Measurements from ENCODE around the gene HOOK2. TPM values are rescaled to one million over a fixed set of nuclear protein-coding genes. Genes with fewer than 3 reads are reported as not detected.
"Not testable (repeated sequence)": the region's sequence is repeated elsewhere in the genome, so short reads cannot be mapped to it uniquely, and the experiment has no call there.

Gene HOOK2
- total and polyA plus RNA-seq, 5 donors: 9.3 to 22.9 (median 17.2) TPM

- H3K27me3 ChIP-seq (ENCODE audit: control insufficient read depth, insufficient read depth); DNase-seq; H3K9me3 ChIP-seq (ENCODE audit: control insufficient read depth, low read length); H3K4me3 ChIP-seq (ENCODE audit: low read length); H3K4me1 ChIP-seq (ENCODE audit: control insufficient read depth, insufficient read depth, low read length); ATAC-seq; H3K27ac ChIP-seq (ENCODE audit: low read length); intact Hi-C loops (cut with DNase I): not testable (repeated sequence)
- 87% methylated on average over 10 of the region's 10 CpGs for WGBS
Observed at GRCh38 chr19:12725612-12726011, 49.7 kb downstream of the HOOK2 start.

- intact Hi-C loops (cut with DNase I): no loop called here
- 4% methylated on average over 28 of the region's 28 CpGs for whole genome bisulfite sequencing
- ATAC-seq (peak; percentile 56 to 58), DNase-seq (peak; percentile 64 to 81 (median 78))
- no peaks in the 10 kb centered on the region for H3K27me3 ChIP-seq (ENCODE audit: control insufficient read depth, insufficient read depth)
- no peaks in the 10 kb centered on the region for H3K4me1 ChIP-seq (ENCODE audit: control insufficient read depth, insufficient read depth, low read length)
- no peaks in the 10 kb centered on the region for H3K9me3 ChIP-seq (ENCODE audit: control insufficient read depth, low read length)
- H3K4me3 ChIP-seq (ENCODE audit: low read length): peak within 1 kb of the TSS; percentile 51
- H3K27ac ChIP-seq (ENCODE audit: low read length): peak within 1 kb of the TSS; percentile 84
Observed at GRCh38 chr19:12723641-12724426, 51.5 kb downstream of the HOOK2 start, which contains the start of gene TNPO2. TNPO2 (minus strand) TSS chr19:12723932; CDS start chr19:12720977, 2,955 bp downstream.

- Histone ChIP-seq H3K4me1 (ENCODE audit: control insufficient read depth, insufficient read depth, low read length) (no peaks in the 10 kb centered on the region), H3K27me3 (ENCODE audit: control insufficient read depth, insufficient read depth) (no peaks in the 10 kb centered on the region), H3K4me3 (ENCODE audit: low read length) (peak overlapping the region; percentile 51), H3K27ac (ENCODE audit: low read length) (peak overlapping the region; percentile 52), H3K9me3 (ENCODE audit: control insufficient read depth, low read length) (no peaks in the 10 kb centered on the region)
- DNase-seq (no peak), ATAC-seq (no peak)
- whole genome bisulfite sequencing: 2% methylated on average over 7 of the region's 7 CpGs
- intact Hi-C loops (cut with DNase I): no loop called here
Observed at GRCh38 chr19:12723381-12723640, 52.0 kb downstream of the HOOK2 start.

GRCh38 chr19:12722566-12723380 lies 52.6 kb downstream of the HOOK2 start:
- Histone ChIP-seq H3K4me3 (ENCODE audit: low read length) (peak overlapping the region; percentile 99), H3K4me1 (ENCODE audit: control insufficient read depth, insufficient read depth, low read length) (no peaks in the 10 kb centered on the region), H3K27ac (ENCODE audit: low read length) (peak overlapping the region; percentile 84), H3K27me3 (ENCODE audit: control insufficient read depth, insufficient read depth) (no peaks in the 10 kb centered on the region), H3K9me3 (ENCODE audit: control insufficient read depth, low read length) (no peaks in the 10 kb centered on the region)
- ATAC-seq: peak; percentile 92 to 93
- WGBS: 1% methylated on average over 32 of the region's 32 CpGs
- intact Hi-C loops (cut with DNase I): no loop called here
- peak; percentile 98 to 99 (median 98) for DNase-seq

- WGBS: under 1% methylated on average over 65 of the region's 65 CpGs
- no peaks in the 10 kb centered on the region for H3K27me3 ChIP-seq (ENCODE audit: control insufficient read depth, insufficient read depth)
- intact Hi-C loops (cut with DNase I): no loop called here
- no peaks in the 10 kb centered on the region for H3K4me1 ChIP-seq (ENCODE audit: control insufficient read depth, insufficient read depth, low read length)
- H3K4me3 ChIP-seq (ENCODE audit: low read length): peak overlapping the region; percentile 99
- H3K9me3 ChIP-seq (ENCODE audit: control insufficient read depth, low read length): no peaks in the 10 kb centered on the region
- H3K27ac ChIP-seq (ENCODE audit: low read length): peak overlapping the region; percentile 97
- ATAC-seq: peak; percentile 44 to 65
- DNase-seq: peak; percentile 78 to 90 (median 88)
Observed at GRCh38 chr19:12721656-12722565, 53.4 kb downstream of the HOOK2 start.

- DNase-seq (peak; percentile 51 to 82 (median 78)), ATAC-seq (peak; percentile 32 to 44)
- Histone ChIP-seq H3K27me3 (ENCODE audit: control insufficient read depth, insufficient read depth) (no peaks in the 10 kb centered on the region), H3K4me1 (ENCODE audit: control insufficient read depth, insufficient read depth, low read length) (no peaks in the 10 kb centered on the region), H3K27ac (ENCODE audit: low read length) (peak overlapping the region; percentile 97), H3K9me3 (ENCODE audit: control insufficient read depth, low read length) (no peaks in the 10 kb centered on the region), H3K4me3 (ENCODE audit: low read length) (peak overlapping the region; percentile 99)
- WGBS: 2% methylated on average over 59 of the region's 59 CpGs
- intact Hi-C loops (cut with DNase I): no loop called here
Observed at GRCh38 chr19:12720851-12721655, 54.3 kb downstream of the HOOK2 start.

- Histone ChIP-seq H3K4me1 (ENCODE audit: control insufficient read depth, insufficient read depth, low read length) (no peaks in the 10 kb centered on the region), H3K9me3 (ENCODE audit: control insufficient read depth, low read length) (no peaks in the 10 kb centered on the region), H3K4me3 (ENCODE audit: low read length) (peak overlapping the region; percentile 99), H3K27ac (ENCODE audit: low read length) (no peak overlapping the region), H3K27me3 (ENCODE audit: control insufficient read depth, insufficient read depth) (no peaks in the 10 kb centered on the region)
- DNase-seq: no peak
- no peak for ATAC-seq
- 77% methylated on average over 10 of the region's 10 CpGs for WGBS
- intact Hi-C loops (cut with DNase I): no loop called here
Observed at GRCh38 chr19:12720296-12720695, 55.1 kb downstream of the HOOK2 start.

- intact Hi-C loops (cut with DNase I): no loop called here
- 94% methylated on average over 3 of the region's 3 CpGs for WGBS
- no peak for ATAC-seq
- no peak for DNase-seq
- Histone ChIP-seq H3K27me3 (ENCODE audit: control insufficient read depth, insufficient read depth) (no peaks in the 10 kb centered on the region), H3K27ac (ENCODE audit: low read length) (no peak overlapping the region), H3K4me1 (ENCODE audit: control insufficient read depth, insufficient read depth, low read length) (no peaks in the 10 kb centered on the region), H3K4me3 (ENCODE audit: low read length) (no peak overlapping the region), H3K9me3 (ENCODE audit: control insufficient read depth, low read length) (no peaks in the 10 kb centered on the region)
Observed at GRCh38 chr19:12715929-12716328, 59.4 kb downstream of the HOOK2 start.

- Histone ChIP-seq H3K4me3 (ENCODE audit: low read length) (no peak overlapping the region), H3K27me3 (ENCODE audit: control insufficient read depth, insufficient read depth) (no peaks in the 10 kb centered on the region), H3K4me1 (ENCODE audit: control insufficient read depth, insufficient read depth, low read length) (no peaks in the 10 kb centered on the region), H3K9me3 (ENCODE audit: control insufficient read depth, low read length) (no peaks in the 10 kb centered on the region), H3K27ac (ENCODE audit: low read length) (no peak overlapping the region)
- intact Hi-C loops (cut with DNase I): no loop called here
- DNase-seq (no peak), ATAC-seq (no peak)
- WGBS: 90% methylated on average over 15 of the region's 15 CpGs
Observed at GRCh38 chr19:12715102-12715501, 60.2 kb downstream of the HOOK2 start.

GRCh38 chr19:12713304-12713703 lies 62.0 kb downstream of the HOOK2 start:
- ATAC-seq; intact Hi-C loops (cut with DNase I); H3K27me3 ChIP-seq (ENCODE audit: control insufficient read depth, insufficient read depth); DNase-seq; H3K27ac ChIP-seq (ENCODE audit: low read length); H3K9me3 ChIP-seq (ENCODE audit: control insufficient read depth, low read length); H3K4me1 ChIP-seq (ENCODE audit: control insufficient read depth, insufficient read depth, low read length); H3K4me3 ChIP-seq (ENCODE audit: low read length): not testable (repeated sequence)
- 91% methylated on average over 9 of the region's 9 CpGs for WGBS
